Neutrophil (primary cell): Measurements from ENCODE around the gene YWHAE.
"Not testable (repeated sequence)": the region's sequence is repeated elsewhere in the genome, so short reads cannot be mapped to it uniquely, and the experiment has no call there.

Experiments
- H3K27ac ChIP-seq: fragments of 200-600 bp; sonication (generic); 2 replicates; pipeline ENCODE4 v1.5.1; 2016; ENCODE audit warnings: mild to moderate bottlenecking, moderate library complexity
- H3K27me3 ChIP-seq: fragments of 200-600 bp; sonication (generic); 2 replicates; pipeline ENCODE4 v1.6.0; 2016; ENCODE audit warnings: mild to moderate bottlenecking
- H3K36me3 ChIP-seq: fragments of 200-600 bp; sonication (generic); 2 replicates; pipeline ENCODE4 v1.5.1; 2017
- H3K4me1 ChIP-seq, 2 experiments: fragments of 200-600 bp in 1 of 2; sonication (generic) in 1 of 2; 1 replicate in 1 of 2; 2 replicates in 1 of 2; pipeline versions ENCODE4 v1.5.1 to v1.6.1; 2013 to 2016; ENCODE audit warnings: low read depth in 1 of 2, low read length in 1 of 2, mild to moderate bottlenecking in 1 of 2, moderate library complexity in 1 of 2; ENCODE audit not compliant: control insufficient read depth in 1 of 2, insufficient read depth in 1 of 2
- H3K4me3 ChIP-seq, 2 experiments: fragments of 200-600 bp in 1 of 2; sonication (generic) in 1 of 2; 1 replicate in 1 of 2; 2 replicates in 1 of 2; pipeline ENCODE4 v1.5.1; 2013 to 2016; ENCODE audit warnings: low read depth in 1 of 2, low read length in 1 of 2, mild to moderate bottlenecking in 1 of 2, moderate library complexity in 1 of 2
- H3K9me3 ChIP-seq: fragments of 200-600 bp; sonication (generic); 2 replicates; pipeline ENCODE4 v1.5.1; 2016
- TF ChIP-seq, protein P1 (sequence below): fragments of 200-600 bp; sonication (generic); IDR thresholded peaks from 2 replicates; pipeline ENCODE4 v1.5.1; 2016; ENCODE audit warnings: antibody characterized with exemption

YWHAE gene

DNA sequence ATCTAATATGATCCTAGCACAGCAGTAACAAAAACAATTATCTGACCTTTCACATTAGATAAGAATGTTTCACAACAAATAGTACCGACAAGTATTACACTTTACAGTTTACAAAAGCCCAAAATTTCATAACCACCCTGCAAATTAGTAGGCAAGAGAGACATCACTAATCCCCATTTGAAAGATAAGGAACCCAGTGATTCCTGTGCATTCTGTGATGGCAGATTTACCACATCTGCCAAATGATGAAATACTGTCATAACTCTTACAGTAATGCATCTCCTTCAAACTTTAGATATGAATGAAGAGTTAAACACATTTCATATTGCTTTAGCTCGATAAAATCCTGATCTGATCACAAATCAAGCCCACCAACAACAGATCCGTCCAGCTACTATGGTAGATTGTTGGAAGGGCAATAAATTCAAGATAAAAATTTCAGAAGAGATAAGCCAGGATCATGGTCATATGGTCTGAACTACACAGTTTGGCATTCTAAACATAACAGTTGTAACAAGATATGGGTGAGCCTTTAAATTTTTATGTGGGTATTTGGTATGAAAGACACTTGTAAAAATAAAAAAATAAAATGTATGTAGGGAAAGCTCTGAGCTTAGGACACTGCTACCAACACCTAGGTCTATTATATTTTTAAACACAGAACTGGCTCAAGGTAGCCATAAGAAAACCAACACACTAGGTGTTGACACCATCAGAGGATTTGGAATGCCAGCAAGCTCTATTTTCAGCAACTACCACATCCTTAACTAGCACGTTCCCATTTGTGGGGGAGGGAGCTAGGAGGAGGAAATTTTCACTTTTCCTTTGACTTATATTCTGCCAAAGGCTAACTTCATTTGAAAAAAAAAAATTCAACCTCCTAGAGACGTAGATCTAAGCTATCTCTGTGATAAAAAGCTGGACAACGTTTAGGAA, 9.3 kb downstream of the YWHAE start:
- H3K4me1 ChIP-seq, result peaks cover 42 to 56% of the 10 kb centered on the region in 2 experiments
- H3K36me3 ChIP-seq, result no peaks in the 10 kb centered on the region
- no peak overlapping the region for H3K4me3 ChIP-seq
- peak overlapping the region; percentile 59 for H3K27ac ChIP-seq
- H3K27me3 ChIP-seq, result no peaks in the 10 kb centered on the region
- TF ChIP-seq, protein P1, sequence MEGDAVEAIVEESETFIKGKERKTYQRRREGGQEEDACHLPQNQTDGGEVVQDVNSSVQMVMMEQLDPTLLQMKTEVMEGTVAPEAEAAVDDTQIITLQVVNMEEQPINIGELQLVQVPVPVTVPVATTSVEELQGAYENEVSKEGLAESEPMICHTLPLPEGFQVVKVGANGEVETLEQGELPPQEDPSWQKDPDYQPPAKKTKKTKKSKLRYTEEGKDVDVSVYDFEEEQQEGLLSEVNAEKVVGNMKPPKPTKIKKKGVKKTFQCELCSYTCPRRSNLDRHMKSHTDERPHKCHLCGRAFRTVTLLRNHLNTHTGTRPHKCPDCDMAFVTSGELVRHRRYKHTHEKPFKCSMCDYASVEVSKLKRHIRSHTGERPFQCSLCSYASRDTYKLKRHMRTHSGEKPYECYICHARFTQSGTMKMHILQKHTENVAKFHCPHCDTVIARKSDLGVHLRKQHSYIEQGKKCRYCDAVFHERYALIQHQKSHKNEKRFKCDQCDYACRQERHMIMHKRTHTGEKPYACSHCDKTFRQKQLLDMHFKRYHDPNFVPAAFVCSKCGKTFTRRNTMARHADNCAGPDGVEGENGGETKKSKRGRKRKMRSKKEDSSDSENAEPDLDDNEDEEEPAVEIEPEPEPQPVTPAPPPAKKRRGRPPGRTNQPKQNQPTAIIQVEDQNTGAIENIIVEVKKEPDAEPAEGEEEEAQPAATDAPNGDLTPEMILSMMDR, result no peak
- no peaks in the 10 kb centered on the region for H3K9me3 ChIP-seq

DNA sequence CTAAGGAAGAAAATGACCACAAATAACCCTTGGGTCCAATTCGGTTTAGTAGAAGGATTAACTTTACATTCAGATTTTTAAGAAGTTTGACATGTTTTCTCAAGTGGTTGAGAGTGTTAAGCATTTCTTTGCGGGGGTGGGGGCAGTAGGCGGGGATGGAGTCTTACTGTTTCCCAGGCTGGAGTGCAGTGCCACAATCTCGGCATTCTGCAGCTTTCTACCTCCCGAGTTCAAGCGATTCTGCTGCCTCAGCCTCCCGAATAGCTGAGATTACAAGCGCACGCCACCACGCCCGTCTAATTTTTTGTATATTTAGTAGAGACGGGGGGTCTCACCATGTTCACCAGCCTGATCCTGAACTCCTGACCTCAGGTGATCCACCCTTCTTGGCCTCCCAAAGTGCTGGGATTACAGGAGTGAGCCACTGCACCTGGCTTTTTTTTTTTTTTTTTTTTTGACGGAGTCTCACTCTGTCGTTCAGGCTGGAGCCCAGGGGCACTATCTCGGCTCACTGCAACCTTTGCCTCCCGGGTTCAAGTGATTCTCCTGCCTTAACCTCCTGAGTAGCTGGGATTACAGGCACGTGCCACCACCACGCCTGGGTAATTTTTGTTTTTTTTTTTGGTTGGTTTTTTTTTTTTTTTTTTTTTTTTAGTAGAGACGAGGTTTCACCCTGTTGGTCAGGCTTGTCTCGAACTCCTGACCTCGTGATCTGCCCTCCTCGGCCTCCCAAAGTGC, 12.4 kb downstream of the YWHAE start:
- not testable (repeated sequence) for H3K36me3 ChIP-seq, H3K4me3 ChIP-seq, H3K27me3 ChIP-seq, H3K9me3 ChIP-seq
- Histone ChIP-seq H3K4me1 (peaks cover 46 to 59% of the 10 kb centered on the region in 2 experiments), H3K27ac (peak overlapping the region; percentile 74)

DNA sequence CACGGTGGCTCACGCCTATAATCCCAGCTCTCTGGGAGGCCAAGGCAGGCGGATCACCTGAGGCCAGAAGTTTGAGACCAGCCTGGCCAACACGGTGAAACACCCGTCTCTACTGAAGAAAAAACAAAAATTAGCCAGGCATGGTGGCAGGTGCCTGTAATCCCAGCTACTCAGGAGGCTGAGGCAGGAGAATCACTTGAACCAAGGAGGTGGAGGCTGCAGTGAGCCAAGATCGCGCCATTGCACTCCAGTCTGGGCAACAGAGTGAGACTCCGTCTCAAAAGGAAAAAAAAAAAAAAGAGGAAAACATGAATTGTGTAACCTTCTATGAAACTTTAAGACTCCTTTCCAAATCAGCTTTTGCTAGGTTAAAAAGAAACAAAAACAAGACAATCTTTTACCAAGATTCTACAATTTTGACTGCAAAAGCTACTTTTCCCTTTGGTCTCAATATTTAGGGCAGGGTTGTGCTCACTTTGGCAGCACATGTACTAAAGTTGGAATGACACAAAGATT, 13.3 kb downstream of the YWHAE start:
- H3K4me3 ChIP-seq, H3K27me3 ChIP-seq, H3K9me3 ChIP-seq, H3K36me3 ChIP-seq: not testable (repeated sequence)
- Histone ChIP-seq H3K4me1 (peaks cover 46 to 53% of the 10 kb centered on the region in 2 experiments), H3K27ac (peak overlapping the region; percentile 74)

DNA sequence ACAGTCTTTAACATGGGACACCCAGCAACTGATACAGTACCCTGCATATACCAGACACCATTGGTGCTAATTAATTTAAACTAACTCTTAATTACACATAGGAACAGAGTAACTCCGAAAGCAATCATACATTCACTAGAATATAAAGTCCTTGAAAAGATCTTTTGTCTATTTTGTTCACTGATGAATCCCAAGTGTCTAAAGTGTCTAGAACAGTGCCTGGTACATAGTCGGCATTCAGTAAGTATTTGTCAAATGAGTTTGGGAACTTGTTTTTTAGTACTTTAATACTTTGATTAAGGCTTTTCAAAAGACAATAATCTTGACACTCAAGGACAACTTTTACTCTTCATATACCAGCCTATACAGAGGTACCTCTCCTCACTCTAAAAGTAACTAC, 13.8 kb downstream of the YWHAE start:
- TF ChIP-seq, protein P1, result no peak
- Histone ChIP-seq H3K27me3 (no peaks in the 10 kb centered on the region), H3K36me3 (no peaks in the 10 kb centered on the region), H3K9me3 (no peaks in the 10 kb centered on the region), H3K4me1 (peaks cover 45 to 49% of the 10 kb centered on the region in 2 experiments), H3K4me3 (no peak overlapping the region), H3K27ac (peak overlapping the region; percentile 74)

DNA sequence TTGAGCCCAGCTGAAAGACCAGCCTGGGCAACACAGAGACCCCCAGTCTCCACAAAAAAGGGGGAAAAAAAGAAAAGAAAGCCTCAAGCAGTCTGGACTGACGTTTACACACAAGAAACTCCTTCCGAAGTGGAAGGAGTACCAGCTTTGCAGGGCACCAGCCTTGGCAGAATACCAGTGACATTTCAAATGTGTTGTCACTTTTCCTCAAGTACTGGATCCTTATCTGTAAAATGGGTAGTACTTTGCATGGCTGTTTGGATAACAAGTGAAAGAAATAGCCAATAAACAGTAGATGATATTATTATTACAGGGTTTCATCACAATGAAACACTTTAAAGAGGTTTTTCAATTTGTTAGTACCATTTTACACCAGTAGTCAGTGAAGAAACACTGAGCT, 14.2 kb downstream of the YWHAE start:
- Histone ChIP-seq H3K9me3 (no peaks in the 10 kb centered on the region), H3K27me3 (no peaks in the 10 kb centered on the region), H3K4me1 (peaks cover 41 to 44% of the 10 kb centered on the region in 2 experiments), H3K4me3 (no peak overlapping the region), H3K27ac (peak overlapping the region; percentile 74), H3K36me3 (no peaks in the 10 kb centered on the region)
- TF ChIP-seq, protein P1, result no peak

DNA sequence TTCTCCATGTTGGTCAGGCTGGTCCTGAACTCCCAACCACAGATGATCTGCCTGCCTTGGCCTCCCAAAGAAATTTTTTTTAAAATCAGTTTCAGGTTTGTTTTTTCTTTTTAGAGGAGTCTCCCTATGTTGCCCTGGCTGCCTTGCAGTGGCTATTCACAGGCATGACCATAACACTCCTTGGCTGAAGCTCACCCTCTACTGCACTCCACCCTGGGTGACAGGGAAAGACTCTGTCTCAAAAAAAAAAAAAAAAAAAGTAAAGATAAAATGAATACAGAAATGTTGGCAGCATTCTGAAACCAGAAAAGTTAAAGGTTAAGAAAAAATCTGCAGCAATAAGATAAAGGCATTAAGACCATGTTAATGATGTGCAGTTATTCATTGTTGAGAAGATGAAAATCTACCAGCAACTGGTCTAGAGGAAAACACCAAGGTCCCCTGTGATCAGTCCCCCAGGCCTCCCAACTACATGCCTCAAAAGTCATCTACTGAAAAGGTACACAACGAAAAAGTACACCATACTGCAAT, 15.1 kb downstream of the YWHAE start:
- TF ChIP-seq, protein P1, result no peak
- H3K27me3 ChIP-seq, result no peaks in the 10 kb centered on the region
- no peaks in the 10 kb centered on the region for H3K36me3 ChIP-seq
- H3K4me3 ChIP-seq, result no peak overlapping the region
- H3K4me1 ChIP-seq, result peaks cover 32 to 36% of the 10 kb centered on the region in 2 experiments
- H3K9me3 ChIP-seq, result no peaks in the 10 kb centered on the region
- H3K27ac ChIP-seq, result peak overlapping the region; percentile 74
